Measurements from ENCODE around the gene RASGEF1B. TPM values are rescaled to one million over a fixed set of nuclear protein-coding genes. Genes with fewer than 3 reads are reported as not detected.
A peak's percentile ranks its signal among the peaks of the same experiment; 100 is the strongest.

The RASGEF1B gene
- total RNA-seq, 1 donor from 2014 or later = 43.7 TPM

DNA sequence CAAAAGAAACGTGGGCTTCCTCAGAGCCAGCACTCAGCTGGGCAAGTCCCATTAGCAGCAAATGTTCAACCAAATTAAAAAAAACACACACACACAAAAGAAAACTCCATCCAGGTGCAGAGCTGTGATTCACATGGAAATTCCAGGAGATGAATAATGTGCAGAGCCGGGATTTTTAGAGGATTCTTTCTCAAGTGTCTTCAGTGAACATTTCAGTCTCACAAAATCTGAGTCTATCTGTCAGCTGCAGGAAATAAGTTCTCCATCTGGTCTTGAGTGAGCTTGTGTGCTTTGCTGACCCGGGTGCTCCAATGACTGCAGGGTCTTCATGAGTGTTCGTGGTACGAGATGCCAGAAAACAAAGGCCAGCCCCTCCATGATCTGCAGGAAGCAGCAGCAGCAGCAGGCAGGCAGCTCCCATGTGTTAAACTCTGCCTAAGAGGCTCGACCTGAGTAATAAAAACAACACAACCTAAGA, 44.3 kb downstream of the RASGEF1B start:
- POLR2A ChIA-PET = no interaction called here
- H3K36me3 Mint-ChIP-seq (ENCODE audit: low read depth) = peaks cover 78% of the 10 kb centered on the region

DNA sequence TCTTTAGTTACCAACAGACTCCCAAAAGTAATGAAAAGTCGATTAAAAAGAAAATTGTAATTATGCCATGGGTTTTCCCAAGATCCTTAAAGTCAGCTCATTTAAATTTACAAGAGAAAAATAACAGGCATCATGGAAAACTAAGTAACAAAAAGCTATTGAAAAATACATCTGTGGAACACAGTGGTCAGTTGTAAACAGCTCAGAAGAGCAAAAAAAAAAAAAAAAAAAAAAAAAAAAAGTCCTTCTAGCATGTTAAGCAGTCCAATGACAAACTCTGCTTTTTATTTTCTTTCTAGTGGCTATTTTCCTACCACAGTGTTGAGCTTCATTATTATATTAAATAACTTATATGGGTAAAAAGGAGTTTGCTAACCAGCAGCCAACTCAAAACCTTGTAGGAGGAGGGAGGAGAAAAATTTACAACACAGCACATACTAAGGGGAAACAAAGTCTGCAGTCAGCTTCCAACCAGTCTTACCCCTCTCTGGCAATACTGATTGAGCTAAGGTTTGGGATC, 44.9 kb downstream of the RASGEF1B start:
- no peak for ATAC-seq (ENCODE audit: low read depth)
- peaks cover 72% of the 10 kb centered on the region for H3K36me3 Mint-ChIP-seq (ENCODE audit: low read depth)
- POLR2A ChIA-PET = no interaction called here

More for the DNA sequence above, 44.3 kb downstream of the RASGEF1B start:
- H3K4me1 Mint-ChIP-seq = peaks cover 20% of the 10 kb centered on the region
- intact Hi-C loops (cut with micrococcal nuclease) = no loop called here
- TF ChIP-seq, protein P1, sequence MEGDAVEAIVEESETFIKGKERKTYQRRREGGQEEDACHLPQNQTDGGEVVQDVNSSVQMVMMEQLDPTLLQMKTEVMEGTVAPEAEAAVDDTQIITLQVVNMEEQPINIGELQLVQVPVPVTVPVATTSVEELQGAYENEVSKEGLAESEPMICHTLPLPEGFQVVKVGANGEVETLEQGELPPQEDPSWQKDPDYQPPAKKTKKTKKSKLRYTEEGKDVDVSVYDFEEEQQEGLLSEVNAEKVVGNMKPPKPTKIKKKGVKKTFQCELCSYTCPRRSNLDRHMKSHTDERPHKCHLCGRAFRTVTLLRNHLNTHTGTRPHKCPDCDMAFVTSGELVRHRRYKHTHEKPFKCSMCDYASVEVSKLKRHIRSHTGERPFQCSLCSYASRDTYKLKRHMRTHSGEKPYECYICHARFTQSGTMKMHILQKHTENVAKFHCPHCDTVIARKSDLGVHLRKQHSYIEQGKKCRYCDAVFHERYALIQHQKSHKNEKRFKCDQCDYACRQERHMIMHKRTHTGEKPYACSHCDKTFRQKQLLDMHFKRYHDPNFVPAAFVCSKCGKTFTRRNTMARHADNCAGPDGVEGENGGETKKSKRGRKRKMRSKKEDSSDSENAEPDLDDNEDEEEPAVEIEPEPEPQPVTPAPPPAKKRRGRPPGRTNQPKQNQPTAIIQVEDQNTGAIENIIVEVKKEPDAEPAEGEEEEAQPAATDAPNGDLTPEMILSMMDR (IDR thresholded peaks at IDR 0.05) = no peak
- H3K27me3 Mint-ChIP-seq = no peaks in the 10 kb centered on the region
- ATAC-seq (ENCODE audit: low read depth) (no peak), DNase-seq (no peak)
- CTCF ChIA-PET = interaction anchor here (0.9 kb wide), 1 partner anchor 40 kb away, joined by 3 read pairs; no protein-coding TSS in a partner anchor
- peak overlapping the region; percentile 50 for H3K27ac Mint-ChIP-seq
- H3K9me3 Mint-ChIP-seq = no peaks in the 10 kb centered on the region
- no peak overlapping the region for H3K4me3 Mint-ChIP-seq

DNA sequence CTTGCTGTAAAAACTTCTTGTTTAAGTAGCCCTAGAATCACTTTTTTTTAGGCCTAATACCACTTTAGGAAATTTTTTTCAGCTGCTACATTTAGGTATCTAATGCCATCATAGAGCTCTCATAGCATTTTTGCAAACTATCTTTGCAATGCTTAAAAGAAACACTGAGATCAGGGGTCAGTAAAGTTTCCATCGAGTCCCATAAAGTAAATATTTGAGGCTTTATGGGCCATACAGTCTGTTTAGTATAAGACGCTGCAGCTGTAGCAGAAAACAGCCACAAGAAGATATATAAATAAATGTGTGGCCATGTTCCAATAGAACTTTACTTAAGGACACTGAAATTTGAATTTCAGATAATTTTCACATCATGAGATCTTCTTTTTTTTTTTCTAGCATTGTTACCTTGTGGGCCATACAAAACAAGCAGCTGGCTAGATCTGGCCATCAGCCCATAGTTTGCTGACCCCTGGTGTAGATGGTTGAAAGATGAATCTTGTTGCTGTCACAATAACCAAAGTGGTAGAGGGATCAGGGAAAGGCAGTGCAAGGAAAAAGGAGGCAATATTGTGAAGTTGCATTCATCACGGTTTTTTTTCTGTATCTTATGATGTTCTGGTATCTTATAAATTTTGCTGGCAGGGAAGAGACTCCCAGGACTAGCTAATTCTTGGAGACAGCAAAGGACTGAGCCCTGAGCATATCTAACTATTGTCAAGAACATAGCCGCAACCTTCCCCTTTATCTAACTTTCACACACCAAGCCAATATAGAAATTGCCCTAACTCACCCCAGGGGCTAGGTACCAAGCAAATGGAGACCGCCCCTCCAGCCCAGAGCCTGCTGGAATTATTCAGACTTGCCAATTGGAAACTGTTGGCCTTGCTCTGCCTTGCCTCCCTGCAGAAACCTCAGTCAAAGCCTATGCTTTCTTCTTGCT, 46.6 kb downstream of the RASGEF1B start:
- H3K27ac Mint-ChIP-seq = peak overlapping the region; percentile 47

More for the DNA sequence above, 44.9 kb downstream of the RASGEF1B start:
- TF ChIP-seq, protein P1 (IDR thresholded peaks at IDR 0.05) = no peak
- Mint-ChIP-seq H3K4me3 (no peak overlapping the region), H3K27ac (peak overlapping the region; percentile 50), H3K9me3 (no peaks in the 10 kb centered on the region), H3K4me1 (peaks cover 26% of the 10 kb centered on the region), H3K27me3 (no peaks in the 10 kb centered on the region)
- intact Hi-C loops (cut with micrococcal nuclease) = no loop called here
- no peak for DNase-seq
- CTCF ChIA-PET = interaction anchor here (0.9 kb wide), 1 partner anchor 40 kb away, joined by 3 read pairs; no protein-coding TSS in a partner anchor

DNA sequence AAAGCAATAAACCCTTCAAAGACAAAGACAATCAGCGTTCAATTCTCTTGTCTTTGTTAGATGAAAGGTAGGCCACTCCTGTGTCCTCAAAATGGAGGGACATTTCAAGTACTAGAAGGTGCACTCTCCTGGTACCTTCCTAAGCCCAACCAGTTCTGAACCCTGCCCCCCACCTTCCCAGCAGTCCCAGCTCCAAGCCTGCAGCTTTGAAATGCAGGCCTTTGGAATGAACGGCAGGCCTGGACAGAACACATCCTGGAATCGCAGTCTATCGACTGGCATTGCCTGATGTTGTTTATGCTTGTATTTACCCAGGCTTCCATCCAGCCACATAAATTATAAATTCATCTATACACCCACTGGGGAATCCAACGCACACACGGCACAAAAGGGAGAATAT, 47.4 kb downstream of the RASGEF1B start:
- no peaks in the 10 kb centered on the region for H3K9me3 Mint-ChIP-seq
- intact Hi-C loops (cut with micrococcal nuclease) = loop anchor here (5.0 kb wide), 4 partner anchors 183 to 948 kb away; partner anchors contain the start of gene HNRNPD
- ChIA-PET CTCF (no interaction called here), POLR2A (no interaction called here)
- no peak for DNase-seq
- no peak for ATAC-seq (ENCODE audit: low read depth)
- no peak overlapping the region for H3K27ac Mint-ChIP-seq
- TF ChIP-seq, protein P1 (IDR thresholded peaks at IDR 0.05) = no peak
- no peaks in the 10 kb centered on the region for H3K27me3 Mint-ChIP-seq
- peaks cover 51% of the 10 kb centered on the region for H3K36me3 Mint-ChIP-seq (ENCODE audit: low read depth)
- no peak overlapping the region for H3K4me3 Mint-ChIP-seq
- H3K4me1 Mint-ChIP-seq = peaks cover 44% of the 10 kb centered on the region

More for the DNA sequence above, 46.6 kb downstream of the RASGEF1B start:
- Mint-ChIP-seq H3K27me3 (no peaks in the 10 kb centered on the region), H3K4me1 (peaks cover 42% of the 10 kb centered on the region), H3K36me3 (ENCODE audit: low read depth) (peaks cover 58% of the 10 kb centered on the region), H3K9me3 (no peaks in the 10 kb centered on the region), H3K4me3 (no peak overlapping the region)
- no peak for DNase-seq
- intact Hi-C loops (cut with micrococcal nuclease) = loop anchor here (5.0 kb wide), 4 partner anchors 182 to 947 kb away; partner anchors contain the start of gene HNRNPD
- ChIA-PET POLR2A (no interaction called here), CTCF (no interaction called here)
- no peak for ATAC-seq (ENCODE audit: low read depth)
- TF ChIP-seq, protein P1 (IDR thresholded peaks at IDR 0.05) = no peak

DNA sequence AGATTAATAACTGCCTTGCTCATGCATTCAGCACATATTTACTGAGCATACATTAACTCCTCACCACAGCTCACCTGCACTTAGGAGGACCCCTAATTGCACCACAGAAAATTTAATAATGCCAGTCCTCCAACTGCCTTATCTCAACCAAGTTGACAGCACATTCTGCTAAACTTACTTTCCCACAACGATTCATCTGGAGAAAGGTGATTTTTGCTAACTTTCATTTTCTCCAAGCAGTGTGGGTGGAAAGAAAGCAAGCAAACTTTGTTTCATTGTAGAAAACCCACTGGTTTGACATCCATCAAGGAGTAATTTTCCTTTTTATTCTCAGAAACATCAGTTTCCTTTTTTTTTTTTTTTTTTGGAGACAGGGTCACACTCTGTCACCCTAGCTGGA, 49.1 kb downstream of the RASGEF1B start:
- Mint-ChIP-seq H3K4me3 (peak overlapping the region; percentile 44), H3K27me3 (no peaks in the 10 kb centered on the region), H3K27ac (peak overlapping the region; percentile 83), H3K36me3 (ENCODE audit: low read depth) (peaks cover 35% of the 10 kb centered on the region), H3K9me3 (no peaks in the 10 kb centered on the region), H3K4me1 (peaks cover 53% of the 10 kb centered on the region)
- no peak for DNase-seq
- ATAC-seq (ENCODE audit: low read depth) = no peak
- CTCF ChIA-PET = no interaction called here
- POLR2A ChIA-PET = interaction anchor here (0.6 to 1.7 kb wide), 3 partner anchors 11 to 461 kb away, joined by 3 to 5 read pairs (median 4); partner anchors contain the start of gene RASGEF1B
- TF ChIP-seq, protein P1 (IDR thresholded peaks at IDR 0.05) = no peak
- intact Hi-C loops (cut with micrococcal nuclease) = loop anchor here (2.0 to 5.0 kb wide), 5 partner anchors 32 to 950 kb away; partner anchors contain the start of gene HNRNPD
